ENCODE measurements around the gene TLE1.
A peak's percentile ranks its signal among the peaks of the same experiment; 100 is the strongest.
"Not testable (repeated sequence)": the region's sequence is repeated elsewhere in the genome, so short reads cannot be mapped to it uniquely, and the experiment has no call there.

TLE1 gene

GRCh38 chr9:81621785-81622259, 67.5 kb downstream of the TLE1 start:
- DNase-seq: no peak

GRCh38 chr9:81621118-81621517, 68.2 kb downstream of the TLE1 start:
- DNase-seq: no peak

- DNase-seq: no peak
Measured at GRCh38 chr9:81620002-81620390, 69.4 kb downstream of the TLE1 start.

GRCh38 chr9:81619353-81620001, 69.9 kb downstream of the TLE1 start:
- DNase-seq: peak; percentile 84

- no peak for DNase-seq
Measured at GRCh38 chr9:81618923-81619322, 70.4 kb downstream of the TLE1 start.

GRCh38 chr9:81616141-81616540, 73.2 kb downstream of the TLE1 start:
- no peak for DNase-seq

- DNase-seq: no peak
Measured at GRCh38 chr9:81614335-81614734, 75.0 kb downstream of the TLE1 start.

GRCh38 chr9:81613002-81613812, 76.1 kb downstream of the TLE1 start:
- DNase-seq: peak; percentile 80

GRCh38 chr9:81611664-81612063, 77.7 kb downstream of the TLE1 start:
- no peak for DNase-seq

GRCh38 chr9:81610740-81611107, 78.6 kb downstream of the TLE1 start:
- DNase-seq: no peak

- DNase-seq: peak; percentile 68
Measured at GRCh38 chr9:81609782-81610739, 79.3 kb downstream of the TLE1 start.

GRCh38 chr9:81608289-81608657, 81.1 kb downstream of the TLE1 start:
- no peak for DNase-seq

- no peak for DNase-seq
Measured at GRCh38 chr9:81607593-81608288, 81.6 kb downstream of the TLE1 start.

GRCh38 chr9:81606261-81606660, 83.1 kb downstream of the TLE1 start:
- not testable (repeated sequence) for DNase-seq

GRCh38 chr9:81605170-81605670, 84.1 kb downstream of the TLE1 start:
- DNase-seq: no peak

- DNase-seq: peak; percentile 54
Measured at GRCh38 chr9:81604306-81605169, 84.8 kb downstream of the TLE1 start.

GRCh38 chr9:81602887-81603680, 86.3 kb downstream of the TLE1 start:
- no peak for DNase-seq

GRCh38 chr9:81601639-81602623, 87.4 kb downstream of the TLE1 start:
- no peak for DNase-seq

- DNase-seq: no peak
Measured at GRCh38 chr9:81600631-81601030, 88.7 kb downstream of the TLE1 start.

Data from fibroblast of skin of right biceps (primary cell).